ENCODE results near the gene REN.

The REN gene

DNA sequence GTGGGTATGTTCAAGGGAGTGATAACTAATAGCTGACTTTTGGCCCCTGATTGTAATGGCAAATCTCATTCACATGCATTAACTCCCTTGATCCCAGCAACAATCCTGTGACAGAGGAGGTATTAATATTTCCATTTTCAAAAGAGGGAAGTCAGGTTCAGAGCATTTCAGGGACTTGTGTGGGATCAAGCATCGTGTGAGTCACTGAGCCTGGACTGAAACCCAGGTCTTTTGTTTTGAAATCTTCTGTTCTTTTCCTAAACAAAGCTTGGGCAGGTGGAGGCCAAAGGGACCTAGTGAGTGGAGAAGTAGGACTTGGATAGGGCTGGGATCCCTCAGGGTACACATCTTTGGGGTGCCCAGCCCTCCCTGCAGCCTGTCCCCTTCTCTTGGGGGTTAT lies 52.2 kb downstream of the REN start:
- in situ Hi-C loops (cut with MboI; ENCODE audit: low sequenced_read_pairs): no loop called here

DNA sequence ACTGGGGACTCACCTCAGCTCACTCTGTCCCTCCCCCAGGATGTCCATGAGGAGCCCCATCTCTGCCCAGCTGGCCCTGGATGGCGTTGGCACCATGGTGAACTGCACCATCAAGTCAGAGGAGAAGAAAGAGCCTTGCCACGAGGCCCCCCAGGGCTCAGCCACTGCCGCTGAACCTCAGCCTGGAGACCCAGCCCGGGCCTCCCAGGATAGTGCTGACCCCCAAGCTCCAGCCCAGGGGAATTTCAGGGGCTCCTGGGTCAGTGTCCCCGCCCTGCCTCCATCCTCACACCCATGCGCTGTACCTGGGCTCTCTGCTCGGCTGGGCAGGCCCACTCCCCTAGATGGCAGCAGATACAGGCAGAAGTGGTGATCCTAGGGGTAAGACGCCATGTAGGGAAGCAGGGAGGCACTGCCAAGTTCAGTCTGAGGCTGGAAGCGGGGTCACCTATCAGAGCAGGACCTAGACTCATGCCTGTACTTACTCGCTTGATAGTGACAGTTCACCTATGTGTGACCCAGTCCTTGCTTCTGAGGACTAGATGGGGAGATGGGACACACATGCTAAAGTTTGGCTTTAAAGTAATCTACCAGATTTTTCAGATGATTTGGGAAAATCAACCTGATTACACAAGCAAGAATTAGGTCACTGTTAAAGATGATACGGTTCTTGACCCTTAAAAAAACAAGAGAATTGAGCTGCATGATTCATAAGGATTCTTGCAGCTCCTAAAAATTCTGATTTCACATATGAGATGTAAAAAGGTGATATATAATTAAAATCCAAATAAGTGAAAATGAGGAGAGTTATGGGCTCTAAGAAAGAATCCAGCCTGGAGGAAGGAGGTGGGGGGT lies 53.0 kb downstream of the REN start:
- in situ Hi-C loops (cut with MboI; ENCODE audit: low sequenced_read_pairs): no loop called here

DNA sequence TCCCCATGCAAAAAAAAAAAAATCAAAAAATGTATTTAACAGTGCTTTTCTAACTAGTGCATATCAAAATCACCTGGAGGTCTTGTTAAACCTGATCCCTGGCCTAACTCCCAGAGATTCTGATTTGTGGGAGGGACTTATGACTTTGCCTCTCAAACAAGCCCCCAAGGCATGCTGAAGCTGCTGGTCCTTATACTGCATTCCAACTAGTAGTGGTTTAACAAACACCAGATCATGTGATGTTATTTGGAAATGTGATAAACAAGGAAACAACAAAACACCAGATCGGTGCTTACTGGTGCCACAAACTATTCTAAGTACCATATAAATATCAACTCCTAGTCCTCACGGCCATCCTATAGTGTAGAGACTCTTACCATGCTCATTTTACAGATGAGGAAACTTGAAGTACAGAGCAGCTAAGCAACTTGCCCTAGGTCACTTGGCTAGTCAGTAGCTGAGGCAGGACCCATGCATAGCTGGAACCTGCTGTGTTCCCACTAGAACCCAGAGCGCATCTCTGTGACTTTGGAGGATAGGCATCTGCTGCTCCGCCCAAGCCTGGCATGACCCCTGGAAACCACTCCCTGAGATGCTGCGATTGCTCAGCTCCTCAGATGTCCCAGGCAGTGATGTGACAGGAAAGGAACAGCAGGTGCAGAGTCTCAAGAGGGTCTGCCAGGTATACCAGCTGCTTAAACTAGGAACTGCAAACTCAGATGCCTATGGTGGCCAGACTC lies 55.1 kb downstream of the REN start:
- in situ Hi-C loops (cut with MboI; ENCODE audit: low sequenced_read_pairs): no loop called here

DNA sequence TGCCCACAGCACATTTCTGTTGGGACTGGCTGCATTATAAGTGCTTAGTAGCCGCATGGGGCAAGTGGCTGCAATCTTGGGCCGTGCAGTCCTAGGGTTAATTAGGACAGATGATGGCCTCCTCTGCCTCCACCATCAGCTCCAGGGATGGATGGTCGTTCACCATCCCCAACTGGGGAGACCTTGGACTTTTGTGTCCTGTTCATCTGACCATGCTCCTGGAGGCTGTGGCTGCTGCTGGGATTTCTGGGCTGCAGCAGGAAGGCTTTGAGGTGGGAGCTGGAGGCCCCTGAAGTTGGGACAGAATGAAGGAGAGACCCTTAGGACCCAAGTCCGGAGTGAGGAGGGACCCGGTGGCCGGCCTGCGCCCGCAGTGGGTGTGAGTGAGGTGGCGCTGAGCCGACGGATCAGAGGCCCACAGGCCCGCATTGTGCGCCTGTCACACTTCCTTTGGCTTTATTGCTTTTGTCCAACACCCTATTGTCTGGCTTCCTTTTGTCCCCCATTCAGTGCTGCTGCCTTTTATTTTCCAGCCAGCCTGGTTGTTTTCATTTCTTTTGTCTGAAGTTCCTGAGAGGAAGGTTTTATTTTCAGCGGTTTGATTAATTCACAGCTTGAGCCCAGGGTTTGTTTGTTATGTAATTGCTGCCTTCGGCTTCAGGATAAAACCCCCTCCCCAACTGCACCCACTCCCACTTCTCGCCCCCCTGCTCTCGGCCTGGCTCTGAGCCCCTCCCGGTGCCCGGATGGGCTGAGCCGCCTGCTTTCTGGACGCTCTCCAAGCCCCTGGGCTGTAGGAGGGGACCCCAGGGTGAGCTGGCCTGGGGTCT lies 57.6 kb downstream of the REN start:
- in situ Hi-C loops (cut with MboI; ENCODE audit: low sequenced_read_pairs): no loop called here

DNA sequence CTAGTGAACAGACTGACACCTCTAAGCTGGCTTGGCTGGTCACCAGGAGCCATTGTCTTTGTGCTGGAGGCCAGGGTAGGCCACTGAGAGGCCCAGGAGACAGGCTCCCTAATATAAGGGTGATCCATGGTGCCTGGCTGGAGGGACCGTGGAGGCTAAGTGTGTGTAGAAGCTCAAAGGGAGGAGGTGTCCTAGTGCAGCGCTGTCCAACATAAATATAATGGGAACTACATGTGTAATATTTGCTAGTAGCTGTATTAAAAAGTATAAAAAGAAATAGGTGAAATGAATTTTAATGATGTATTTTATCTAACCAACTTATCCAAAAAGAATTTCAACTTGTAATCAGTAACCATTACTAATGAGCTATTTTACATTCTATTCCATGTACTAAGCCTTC lies 58.2 kb downstream of the REN start:
- in situ Hi-C loops (cut with MboI; ENCODE audit: low sequenced_read_pairs): no loop called here

DNA sequence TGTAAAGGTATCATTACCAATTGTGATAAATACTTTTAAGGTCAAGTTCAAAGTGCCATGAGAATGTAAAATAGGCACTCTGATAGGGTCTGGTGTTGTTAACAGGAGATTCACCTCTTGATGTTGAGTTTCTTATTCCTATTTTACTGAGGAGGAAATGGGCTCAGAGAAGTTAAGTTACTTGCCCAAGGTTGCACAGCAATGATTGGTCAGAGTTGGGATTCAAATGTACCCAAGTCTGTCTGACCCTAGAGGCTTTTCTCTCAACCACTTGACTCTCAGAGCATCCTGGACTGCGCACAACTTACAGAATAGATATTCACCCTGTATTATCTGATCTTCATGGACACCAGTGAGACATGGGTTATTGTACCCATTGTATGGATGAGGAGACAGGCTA lies 59.3 kb downstream of the REN start:
- in situ Hi-C loops (cut with MboI; ENCODE audit: low sequenced_read_pairs): no loop called here

DNA sequence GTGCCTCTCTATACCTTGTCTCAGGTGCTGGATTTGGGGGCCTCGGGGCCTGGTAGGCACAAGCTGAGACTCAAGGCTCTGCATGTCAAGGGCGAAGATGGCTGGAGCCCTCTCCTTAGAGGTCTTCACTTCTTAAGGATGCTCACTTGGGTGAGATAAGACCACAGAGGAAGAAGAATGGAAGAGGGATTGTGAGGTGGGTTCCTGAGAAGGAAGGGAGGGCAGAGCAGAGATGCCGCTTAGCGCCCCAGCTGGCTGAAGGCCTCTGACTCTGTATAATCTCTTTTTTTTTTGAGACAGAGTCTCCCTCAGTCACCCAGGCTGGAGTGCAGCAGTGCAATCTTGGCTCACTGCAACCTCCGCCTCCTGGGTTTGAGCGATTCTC lies 61.0 kb downstream of the REN start:
- in situ Hi-C loops (cut with MboI; ENCODE audit: low sequenced_read_pairs): no loop called here
